ENCODE measurements around the gene BLOC1S3.
"Not testable (repeated sequence)": the region's sequence is repeated elsewhere in the genome, so short reads cannot be mapped to it uniquely, and the experiment has no call there.

The BLOC1S3 gene

DNA sequence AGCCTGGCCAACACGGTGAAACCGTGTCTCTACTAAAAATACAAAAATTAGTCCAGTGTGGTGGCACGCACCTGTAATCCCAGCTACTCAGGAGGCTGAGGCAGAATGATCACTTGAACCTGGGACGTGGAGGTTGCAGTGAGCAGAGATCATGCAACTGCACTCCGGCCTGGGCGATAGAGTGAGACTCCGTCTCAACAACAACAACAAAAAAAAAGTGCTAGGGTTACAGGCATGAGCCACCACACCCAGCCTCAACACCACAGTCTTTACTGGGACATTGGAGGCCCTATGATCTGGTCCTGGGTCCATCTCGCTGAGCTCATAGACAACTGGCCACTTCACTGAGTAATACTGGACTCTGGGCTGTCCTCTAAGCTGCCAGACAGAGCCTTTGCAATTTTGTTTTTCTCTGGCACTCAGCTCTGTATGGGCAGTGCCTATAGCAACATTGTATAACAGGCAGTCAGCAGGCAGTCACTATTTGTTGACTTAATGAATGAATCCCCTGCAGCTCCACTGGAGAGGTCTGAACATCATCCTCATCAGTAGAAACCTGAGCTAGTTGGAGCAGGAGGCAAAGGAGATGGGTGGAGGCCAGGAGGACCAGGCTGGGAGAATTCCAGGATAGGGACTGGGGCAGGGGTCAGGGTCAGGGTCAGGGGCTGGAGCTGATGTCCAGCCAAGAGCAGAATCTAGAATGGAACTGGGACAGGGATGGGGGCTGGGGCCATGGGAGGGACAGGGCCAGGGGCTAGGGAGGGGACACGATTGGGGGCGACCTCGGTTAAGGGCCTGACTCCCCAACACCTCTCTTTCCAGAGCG, 8.1 kb downstream of the BLOC1S3 start:
- no peak for DNase-seq

- DNase-seq, result peak; percentile 28
These were observed 9.0 kb downstream of the BLOC1S3 start for GRCh38 chr19:45187421-45188100.

DNA sequence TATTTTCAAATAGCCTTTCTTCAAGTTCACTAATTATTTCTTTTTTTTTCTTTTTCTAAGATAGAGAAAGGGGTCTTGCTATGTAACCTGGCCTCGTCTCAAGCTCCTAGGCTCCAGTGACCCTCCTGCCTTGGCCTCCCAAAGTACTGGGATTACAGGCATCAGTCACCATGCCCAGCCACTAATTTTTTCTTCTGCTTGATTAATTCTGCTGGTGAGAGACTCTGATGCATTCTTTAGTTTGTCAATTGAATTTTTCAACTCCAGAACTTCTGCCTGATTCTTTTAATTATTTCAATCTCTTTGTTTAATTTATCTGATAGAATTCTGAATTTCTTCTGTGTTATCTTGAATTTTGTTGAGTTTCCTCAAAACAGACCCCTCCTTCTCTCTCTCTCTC, 11.4 kb downstream of the BLOC1S3 start:
- DNase-seq, result no peak

DNA sequence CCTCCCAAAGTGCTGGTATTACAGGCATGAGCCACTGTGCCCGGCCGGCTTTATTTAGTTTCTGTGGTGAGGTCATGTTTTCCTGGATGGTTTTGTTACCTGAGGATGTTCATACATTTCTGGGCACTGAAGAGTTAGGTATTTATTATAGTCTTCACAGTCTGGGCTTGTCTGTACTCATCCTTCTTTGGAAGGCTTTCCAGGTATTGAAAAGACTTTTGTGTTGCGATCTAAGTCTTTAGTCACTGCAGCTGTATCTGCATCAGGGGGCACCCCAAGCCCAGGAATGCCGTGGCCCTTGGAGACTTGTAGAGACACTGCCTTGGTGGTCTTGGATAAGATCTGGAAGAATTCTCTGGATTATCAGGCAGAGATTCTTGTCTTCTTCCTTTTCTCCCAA, 12.8 kb downstream of the BLOC1S3 start:
- no peak for DNase-seq

GRCh38 chr19:45195764-45196163, 17.2 kb downstream of the BLOC1S3 start:
- DNase-seq, result no peak

DNA sequence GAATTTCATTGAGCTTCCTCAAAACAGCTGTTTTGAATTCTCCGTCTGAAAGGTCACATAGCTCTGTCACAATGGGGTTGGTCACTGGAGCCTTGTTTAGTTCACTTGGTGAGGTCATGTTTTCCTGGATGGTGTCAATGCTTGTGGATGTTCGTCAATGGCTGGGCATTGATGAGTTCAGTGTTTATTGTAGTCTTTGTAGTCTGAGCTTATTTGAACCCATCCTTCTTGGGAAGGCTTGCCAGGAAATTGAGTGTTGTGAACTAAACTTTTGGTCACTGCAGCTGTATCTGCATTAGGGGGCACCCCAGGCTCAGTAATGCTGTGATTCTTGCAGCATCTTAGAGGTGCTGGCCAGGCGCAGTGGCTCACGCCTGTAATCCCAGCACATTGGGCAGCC, 22.0 kb downstream of the BLOC1S3 start:
- no peak for DNase-seq

GRCh38 chr19:45202637-45203036, 24.1 kb downstream of the BLOC1S3 start:
- no peak for DNase-seq

GRCh38 chr19:45205810-45206209, 27.2 kb downstream of the BLOC1S3 start:
- no peak for DNase-seq

GRCh38 chr19:45206328-45206727, 27.7 kb downstream of the BLOC1S3 start:
- no peak for DNase-seq

DNA sequence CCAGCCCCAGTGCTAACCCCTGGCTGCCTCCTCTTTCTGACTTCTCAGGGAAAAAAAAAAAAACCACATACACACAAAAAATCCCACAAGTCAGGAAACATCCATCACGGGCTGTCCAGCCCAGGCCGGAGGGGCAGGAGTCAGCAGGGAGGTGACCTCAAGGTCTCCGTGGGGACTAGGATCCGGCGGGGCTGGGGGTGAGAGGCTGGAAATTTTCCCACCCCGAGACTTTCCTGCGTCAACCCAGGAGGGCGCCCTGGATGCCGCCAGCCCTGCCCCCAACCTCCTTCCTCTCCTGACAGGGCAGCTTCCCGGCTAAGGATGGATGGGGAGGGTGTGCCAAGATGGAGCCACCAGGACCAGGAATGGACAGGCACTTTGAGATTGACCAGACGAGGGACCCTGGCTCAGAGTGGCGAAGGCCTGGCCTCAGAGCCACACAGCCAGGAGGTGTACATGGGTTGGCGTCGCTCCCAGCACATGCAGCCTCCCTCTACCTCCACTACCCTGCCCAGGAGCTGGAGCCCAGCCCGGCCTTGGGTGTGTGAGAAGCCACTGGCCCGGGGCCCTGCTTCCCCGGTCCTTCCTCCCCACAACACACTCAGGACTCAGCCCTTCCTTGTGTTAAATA, 33.3 kb downstream of the BLOC1S3 start:
- no peak for DNase-seq

DNA sequence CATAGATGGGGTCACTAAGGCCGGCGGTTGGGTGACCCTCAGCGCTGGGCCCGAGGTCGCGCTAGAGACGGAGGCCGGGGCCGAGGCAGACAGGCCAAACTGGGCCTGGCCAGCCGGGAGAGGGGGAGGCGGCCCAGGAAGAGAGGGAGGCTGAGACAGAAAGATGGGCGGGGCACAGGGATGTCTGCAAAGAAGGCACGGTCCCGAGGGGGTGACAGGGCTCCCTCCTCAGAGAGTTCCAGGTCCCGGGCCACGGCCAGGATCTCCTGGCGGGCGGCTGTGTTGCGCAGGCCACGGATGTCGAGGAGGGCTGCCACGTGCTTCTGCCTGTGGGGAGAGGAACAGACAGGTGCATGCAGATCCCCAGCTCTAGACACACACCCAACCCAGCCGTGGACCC, 34.4 kb downstream of the BLOC1S3 start:
- DNase-seq, result no peak

- DNase-seq, result no peak
These were observed 37.0 kb downstream of the BLOC1S3 start for GRCh38 chr19:45215391-45216191.

DNA sequence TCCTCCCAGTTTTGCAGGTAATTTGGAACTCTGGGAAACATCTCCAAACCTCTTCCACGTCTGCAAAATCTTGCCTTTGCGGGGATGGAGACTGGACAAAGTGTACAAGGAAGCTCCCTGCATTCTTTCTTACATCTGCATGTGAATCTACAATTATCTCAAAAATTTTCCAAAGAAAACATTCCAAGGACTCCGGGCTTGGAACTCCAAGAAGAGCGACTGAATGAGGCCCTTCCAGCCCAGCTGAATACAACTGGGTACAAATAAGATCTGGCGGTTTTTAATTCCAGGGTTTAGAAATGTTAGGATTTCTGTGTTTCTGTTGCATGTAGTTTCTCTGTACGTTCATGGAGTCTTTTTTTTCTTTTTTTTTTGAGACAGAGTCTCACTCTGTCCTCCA, 38.1 kb downstream of the BLOC1S3 start:
- DNase-seq, result no peak

DNA sequence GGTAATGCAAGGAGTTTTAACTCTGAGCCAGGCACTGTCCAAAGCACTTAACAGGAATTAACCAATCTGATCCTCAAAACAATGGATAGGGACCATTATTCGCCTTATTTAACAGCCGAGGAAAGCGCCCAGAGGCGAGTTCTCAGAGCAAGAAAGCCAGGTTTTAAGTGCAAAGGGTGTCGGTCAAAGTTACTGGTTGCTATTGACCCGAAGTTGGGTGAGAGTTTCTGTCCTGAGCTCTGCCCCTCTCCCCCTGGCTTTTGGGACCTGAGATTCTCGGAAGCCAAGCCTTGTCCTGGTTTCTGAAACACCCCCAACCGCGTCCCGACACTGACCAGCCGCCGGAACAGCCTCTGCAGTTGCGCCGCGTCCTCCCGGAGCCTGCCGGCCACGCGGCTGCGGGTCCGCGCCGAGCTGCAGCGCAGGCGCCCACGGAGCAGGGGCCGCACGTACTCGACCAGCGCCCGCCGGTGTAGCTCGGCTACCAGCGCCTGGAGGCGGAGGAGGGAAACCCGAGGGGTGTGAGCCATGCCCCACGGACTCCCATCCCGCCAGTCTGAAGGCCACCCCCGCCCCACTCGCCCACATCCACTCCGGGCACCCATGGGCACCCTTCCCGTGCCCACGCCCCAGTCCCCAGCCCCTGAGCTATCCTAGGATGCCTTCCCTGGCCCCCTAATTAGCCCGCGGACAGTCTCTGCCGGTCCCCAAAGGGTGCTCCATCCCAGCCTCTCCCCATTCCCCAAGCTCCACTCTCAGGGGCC, 38.8 kb downstream of the BLOC1S3 start:
- no peak for DNase-seq

DNA sequence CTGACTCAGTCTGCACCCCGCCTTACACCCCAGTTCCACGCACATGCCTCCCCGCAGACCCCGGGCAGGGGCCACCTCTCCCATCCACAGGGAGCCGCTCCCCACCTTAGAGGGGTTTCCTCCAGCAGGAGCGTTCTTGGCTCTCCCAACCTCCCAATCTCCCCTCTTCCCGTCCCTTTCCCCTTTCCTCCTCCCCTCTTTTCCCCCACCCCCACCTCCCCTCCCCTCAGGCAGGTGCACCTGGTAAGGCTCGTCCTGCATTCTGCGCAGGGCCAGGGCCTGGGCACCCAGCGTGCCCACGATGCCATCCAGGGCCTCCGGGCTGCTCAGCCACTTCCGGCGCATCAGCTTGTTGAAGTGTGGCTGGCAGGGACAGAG, 39.4 kb downstream of the BLOC1S3 start:
- no peak for DNase-seq

- DNase-seq, result no peak
These were observed 39.8 kb downstream of the BLOC1S3 start for GRCh38 chr19:45218426-45218825.

GRCh38 chr19:45218911-45219743, 40.5 kb downstream of the BLOC1S3 start:
- DNase-seq, result no peak

- no peak for DNase-seq
These were observed 44.1 kb downstream of the BLOC1S3 start for GRCh38 chr19:45222724-45223123.

DNA sequence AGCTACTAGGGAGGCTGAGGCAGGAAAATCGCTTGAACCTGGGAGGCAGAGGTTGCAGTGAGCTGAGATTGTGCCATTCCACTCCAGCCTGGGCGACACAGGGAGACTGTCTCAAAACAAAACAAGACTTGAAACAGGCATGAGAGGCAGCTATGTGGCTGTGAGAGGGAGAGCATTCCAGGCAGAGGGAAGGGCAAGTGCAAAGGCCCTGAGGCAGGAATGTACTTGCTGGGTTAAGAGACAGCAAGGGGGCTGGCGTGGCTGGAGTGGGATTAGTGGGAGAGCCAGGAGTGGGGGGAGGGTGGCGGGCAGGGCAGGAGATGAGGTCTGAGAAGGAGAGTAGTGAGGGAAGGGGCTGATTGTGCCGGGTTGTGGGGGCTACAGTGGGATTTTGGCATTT, 45.3 kb downstream of the BLOC1S3 start:
- DNase-seq, result no peak

DNA sequence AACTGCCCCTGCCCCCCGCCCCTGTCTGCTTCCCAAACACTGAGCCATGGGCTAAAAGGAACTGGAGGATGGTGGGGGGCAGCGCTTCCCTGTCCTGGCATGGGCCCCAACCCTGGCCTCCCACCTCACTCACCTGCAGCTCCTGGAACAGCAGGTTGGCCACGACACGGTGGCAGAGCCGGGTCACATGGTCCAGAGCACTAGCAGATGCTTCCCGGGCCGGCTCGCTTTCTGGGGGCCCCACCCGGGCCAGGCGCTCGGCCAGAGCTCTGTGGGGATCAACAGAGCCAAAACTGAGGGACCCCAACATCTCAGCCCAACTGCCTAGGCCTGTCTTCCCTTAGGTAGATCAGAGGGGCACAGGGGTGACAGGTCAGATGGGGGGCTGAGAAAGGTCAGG, 46.1 kb downstream of the BLOC1S3 start:
- DNase-seq, result no peak

GRCh38 chr19:45229056-45229455, 50.5 kb downstream of the BLOC1S3 start:
- not testable (repeated sequence) for DNase-seq

All from CD4-positive, alpha-beta T cell treated with Interleukin-15 for 1 hour (primary cell).